Trophoblast cell (in vitro differentiated cells and primary cell): ENCODE measurements around the gene ACSL4.

Experiments used
- DNase-seq, 2 donors: peaks; one replicate each; pipeline ENCODE4 v3.0.0-alpha.2; 2016
- H2AFZ ChIP-seq: 2 replicates; pipeline ENCODE4 v1.6.1; 2013; ENCODE audit warnings: low read length, moderate library complexity, mild to moderate bottlenecking; ENCODE audit not compliant: insufficient read depth, poor library complexity
- H2AK5ac ChIP-seq: 2 replicates; pipeline ENCODE4 v1.6.1; 2013; ENCODE audit warnings: mild to moderate bottlenecking, low read length
- H2BK120ac ChIP-seq: 2 replicates; pipeline ENCODE4 v1.6.1; 2013; ENCODE audit warnings: low read length, mild to moderate bottlenecking, moderate library complexity; ENCODE audit not compliant: insufficient read depth, poor library complexity
- H2BK12ac ChIP-seq: 2 replicates; pipeline ENCODE4 v1.6.1; 2013; ENCODE audit warnings: mild to moderate bottlenecking, low read length, moderate library complexity
- H2BK5ac ChIP-seq: 2 replicates; pipeline ENCODE4 v1.6.1; 2013; ENCODE audit warnings: low read length, low read depth, moderate library complexity, mild to moderate bottlenecking; ENCODE audit not compliant: poor library complexity
- H3K14ac ChIP-seq: 2 replicates; pipeline ENCODE4 v1.6.1; 2013; ENCODE audit warnings: mild to moderate bottlenecking, low read length
- H3K18ac ChIP-seq: 2 replicates; pipeline ENCODE4 v1.6.1; 2013; ENCODE audit warnings: mild to moderate bottlenecking, low read length
- H3K23ac ChIP-seq: 2 replicates; pipeline ENCODE4 v1.6.1; 2013; ENCODE audit warnings: low read length
- H3K27ac ChIP-seq: 2 replicates; pipeline ENCODE4 v1.5.1; 2013; ENCODE audit warnings: low read depth, mild to moderate bottlenecking, inconsistent platforms, low read length, moderate library complexity
- H3K27me3 ChIP-seq: 2 replicates; pipeline ENCODE4 v1.6.1; 2013; ENCODE audit warnings: inconsistent platforms, mild to moderate bottlenecking, low read length, moderate library complexity; ENCODE audit not compliant: insufficient read depth
- H3K36me3 ChIP-seq, 2 experiments: 1 replicate in 1 of 2; 2 replicates in 1 of 2; pipeline ENCODE4 v1.6.1; 2013; ENCODE audit warnings: low read length in 2 of 2, mild to moderate bottlenecking in 2 of 2, moderate library complexity in 1 of 2; ENCODE audit not compliant: insufficient read depth in 2 of 2, control insufficient read depth in 1 of 2
- H3K4ac ChIP-seq: 2 replicates; pipeline ENCODE4 v1.6.1; 2013; ENCODE audit warnings: low read depth, mild to moderate bottlenecking, low read length, moderate library complexity
- H3K4me1 ChIP-seq, 2 experiments: 1 replicate in 1 of 2; 2 replicates in 1 of 2; pipeline ENCODE4 v1.6.1; 2013; ENCODE audit warnings: low read length in 2 of 2, mild to moderate bottlenecking in 2 of 2, moderate library complexity in 1 of 2; ENCODE audit not compliant: insufficient read depth in 2 of 2, control insufficient read depth in 1 of 2
- H3K4me2 ChIP-seq: 2 replicates; pipeline ENCODE4 v1.6.1; 2013; ENCODE audit warnings: inconsistent platforms, mild to moderate bottlenecking, low read length, moderate library complexity
- H3K4me3 ChIP-seq: 2 replicates; pipeline ENCODE4 v1.5.1; 2013; ENCODE audit warnings: mild to moderate bottlenecking, low read depth, low read length, inconsistent platforms
- H3K79me1 ChIP-seq: one replicate; pipeline ENCODE4 v1.6.1; 2013; ENCODE audit warnings: low read length
- H3K79me2 ChIP-seq: 2 replicates; pipeline ENCODE4 v1.6.1; 2013; ENCODE audit warnings: low read length, mild to moderate bottlenecking; ENCODE audit not compliant: control insufficient read depth, insufficient read depth, poor library complexity
- H3K9ac ChIP-seq: 2 replicates; pipeline ENCODE4 v1.6.1; 2013; ENCODE audit warnings: mild to moderate bottlenecking, low read length
- H3K9me3 ChIP-seq: 2 replicates; pipeline ENCODE4 v1.6.1; 2013; ENCODE audit warnings: low read depth, mild to moderate bottlenecking, control low read depth, inconsistent platforms, low read length; ENCODE audit not compliant: insufficient read depth
- H4K12ac ChIP-seq: 2 replicates; pipeline ENCODE4 v1.6.1; 2013; ENCODE audit warnings: low read depth, mild to moderate bottlenecking, low read length, moderate library complexity
- H4K8ac ChIP-seq: 2 replicates; pipeline ENCODE4 v1.6.1; 2013; ENCODE audit warnings: low read depth, mild to moderate bottlenecking, low read length, moderate library complexity
- H4K91ac ChIP-seq: one replicate; pipeline ENCODE4 v1.6.1; 2013; ENCODE audit warnings: low read depth, mild to moderate bottlenecking, low read length, moderate library complexity
- WGBS: extraction: QIAGEN DNeasy Blood & Tissue Kit; methylation state at CpG from one replicate; pipeline ENCODE4 v1.1.7; 2013; ENCODE audit warnings: missing lambda C conversion rate; ENCODE audit not compliant: insufficient read length, insufficient coverage; ENCODE audit errors: extremely low coverage; 5-methylcytosine and 5-hydroxymethylcytosine counted together

Gene ACSL4

GRCh38 chrX:109684136-109684535 is 48.9 kb downstream of the ACSL4 start:
- Histone ChIP-seq H4K8ac (no peak overlapping the region), H2AK5ac (no peak overlapping the region), H3K23ac (no peak overlapping the region), H4K91ac (no peak overlapping the region), H2BK120ac (no peak overlapping the region), H4K12ac (no peak overlapping the region), H3K79me1 (no peaks in the 10 kb centered on the region), H3K9ac (no peak overlapping the region), H2BK5ac (no peak overlapping the region), H3K9me3 (no peaks in the 10 kb centered on the region), H3K4ac (no peak overlapping the region), H3K27ac (no peak overlapping the region), H3K27me3 (no peaks in the 10 kb centered on the region), H3K4me2 (no peak overlapping the region), H3K18ac (no peak overlapping the region), H3K79me2 (no peaks in the 10 kb centered on the region), H3K14ac (no peak overlapping the region), H3K36me3 (no peaks in the 10 kb centered on the region), H3K4me3 (no peak overlapping the region), H2BK12ac (no peak overlapping the region), H3K4me1 (no peaks in the 10 kb centered on the region), H2AFZ (no peak overlapping the region)
- DNase-seq: no peak
- WGBS: no CpG with 5 or more reads among the region's 1 CpG

- Histone ChIP-seq H2BK5ac (no peak overlapping the region), H2BK12ac (no peak overlapping the region), H3K4me3 (no peak overlapping the region), H4K91ac (no peak overlapping the region), H4K8ac (no peak overlapping the region), H3K14ac (no peak overlapping the region), H3K27ac (no peak overlapping the region), H4K12ac (no peak overlapping the region), H3K79me2 (no peaks in the 10 kb centered on the region), H3K18ac (no peak overlapping the region), H2BK120ac (no peak overlapping the region), H3K9ac (no peak overlapping the region), H3K4ac (no peak overlapping the region), H3K4me1 (no peaks in the 10 kb centered on the region), H3K9me3 (no peaks in the 10 kb centered on the region), H3K4me2 (no peak overlapping the region), H3K79me1 (no peaks in the 10 kb centered on the region), H2AK5ac (no peak overlapping the region), H3K27me3 (no peaks in the 10 kb centered on the region), H3K36me3 (peaks cover 0 to 2% of the 10 kb centered on the region in 2 experiments), H2AFZ (no peak overlapping the region), H3K23ac (no peak overlapping the region)
- WGBS: no CpG with 5 or more reads among the region's 2 CpGs
- DNase-seq: no peak
These were observed 51.5 kb downstream of the ACSL4 start for GRCh38 chrX:109681475-109682081.

GRCh38 chrX:109679820-109680219 is 53.2 kb downstream of the ACSL4 start:
- DNase-seq: no peak
- H2AK5ac ChIP-seq: no peak overlapping the region
- no peak overlapping the region for H2AFZ ChIP-seq
- no peak overlapping the region for H3K27ac ChIP-seq
- H4K8ac ChIP-seq: no peak overlapping the region
- no peaks in the 10 kb centered on the region for H3K4me1 ChIP-seq
- H3K4me3 ChIP-seq: no peak overlapping the region
- H3K36me3 ChIP-seq: peaks cover 0 to 5% of the 10 kb centered on the region in 2 experiments
- no peak overlapping the region for H3K23ac ChIP-seq
- no peak overlapping the region for H2BK5ac ChIP-seq
- no peaks in the 10 kb centered on the region for H3K27me3 ChIP-seq
- H3K9me3 ChIP-seq: no peaks in the 10 kb centered on the region
- H3K18ac ChIP-seq: no peak overlapping the region
- no peak overlapping the region for H3K4me2 ChIP-seq
- no peak overlapping the region for H4K12ac ChIP-seq
- no peaks in the 10 kb centered on the region for H3K79me1 ChIP-seq
- H3K9ac ChIP-seq: no peak overlapping the region
- no peak overlapping the region for H2BK120ac ChIP-seq
- no peak overlapping the region for H3K4ac ChIP-seq
- no peak overlapping the region for H4K91ac ChIP-seq
- H2BK12ac ChIP-seq: no peak overlapping the region
- H3K14ac ChIP-seq: no peak overlapping the region
- no peaks in the 10 kb centered on the region for H3K79me2 ChIP-seq

- H2BK12ac ChIP-seq: no peak overlapping the region
- no peak overlapping the region for H4K91ac ChIP-seq
- no peak overlapping the region for H3K27ac ChIP-seq
- H3K9ac ChIP-seq: no peak overlapping the region
- H2BK5ac ChIP-seq: no peak overlapping the region
- H3K79me2 ChIP-seq: no peaks in the 10 kb centered on the region
- H3K4ac ChIP-seq: no peak overlapping the region
- H4K8ac ChIP-seq: no peak overlapping the region
- no peak overlapping the region for H2BK120ac ChIP-seq
- no peaks in the 10 kb centered on the region for H3K79me1 ChIP-seq
- no peak overlapping the region for H3K23ac ChIP-seq
- H3K4me1 ChIP-seq: no peaks in the 10 kb centered on the region
- H3K14ac ChIP-seq: no peak overlapping the region
- no peak overlapping the region for H4K12ac ChIP-seq
- no peaks in the 10 kb centered on the region for H3K9me3 ChIP-seq
- peaks cover 7 to 8% of the 10 kb centered on the region in 2 experiments for H3K36me3 ChIP-seq
- no peak overlapping the region for H3K4me2 ChIP-seq
- no peak overlapping the region for H3K18ac ChIP-seq
- H2AFZ ChIP-seq: no peak overlapping the region
- no peak overlapping the region for H2AK5ac ChIP-seq
- H3K27me3 ChIP-seq: no peaks in the 10 kb centered on the region
- H3K4me3 ChIP-seq: no peak overlapping the region
- DNase-seq: no peak
These were observed 60.8 kb downstream of the ACSL4 start for GRCh38 chrX:109672239-109672638.
